SK-N-SH (cell line): ENCODE measurements around the gene PHF12. TPM values are rescaled to one million over a fixed set of nuclear protein-coding genes. Genes with fewer than 3 reads are reported as not detected.

Source experiments
- CTCF ChIA-PET: fragments of 300-600, 350-600 bp; formaldehyde crosslinking; extraction: SDS; loops from one replicate; lab custom pipeline; 2021; lab: Yijun Ruan, JAX
- POLR2A ChIA-PET: fragments of 350-600 bp; sonication (Branson Sonifier 250); formaldehyde crosslinking; extraction: SDS; loops from one replicate; lab custom pipeline; 2020; ENCODE audit warnings: antibody characterized with exemption, inconsistent platforms; lab: Yijun Ruan, JAX
- DNase-seq: peaks from one replicate; pipeline ENCODE4 v3.0.0; 2012
- H2AFZ ChIP-seq: fragments of 200-600 bp; sonication (generic); 2 replicates; pipeline ENCODE4 v1.8.1; 2016; ENCODE audit warnings: antibody characterized with exemption, mild to moderate bottlenecking, low read depth
- H3F3A ChIP-seq: fragments of 200-600 bp; sonication (generic); replicated peaks from 2 replicates; pipeline ENCODE3; 2016; ENCODE audit warnings: antibody characterized with exemption, mild to moderate bottlenecking; ENCODE audit not compliant: insufficient read depth
- H3K27ac ChIP-seq, 2 experiments: fragments of 200-500 bp in 1 of 2; fragments of 200-600 bp in 1 of 2; sonication (Bioruptor generic) in 1 of 2; sonication (generic), shearing (Covaris generic) in 1 of 2; 2 replicates each; pipeline versions ENCODE4 v1.5.1 to v1.6.1; 2014 to 2016; ENCODE audit warnings: low read depth in 2 of 2, inconsistent platforms in 1 of 2, low read length in 1 of 2, mild to moderate bottlenecking in 1 of 2, mixed read lengths in 1 of 2
- H3K27me3 ChIP-seq: fragments of 200-600 bp; sonication (generic), shearing (Covaris generic); 2 replicates; pipeline ENCODE4 v1.6.1; 2016; ENCODE audit warnings: mixed run types; ENCODE audit not compliant: insufficient read depth
- H3K36me3 ChIP-seq, 2 experiments: fragments of 200-500 bp in 1 of 2; fragments of 200-600 bp in 1 of 2; sonication (Bioruptor generic) in 1 of 2; sonication (generic) in 1 of 2; replicated peaks in 1 of 2; 2 replicates each; pipeline versions ENCODE3 to v1.5.1; 2014 to 2016; ENCODE audit warnings: low read length in 1 of 2, mild to moderate bottlenecking in 1 of 2; ENCODE audit not compliant: insufficient read depth in 2 of 2, control insufficient read depth in 1 of 2
- H3K4me1 ChIP-seq, 2 experiments: fragments of 200-500 bp in 1 of 2; fragments of 200-600 bp in 1 of 2; sonication (Bioruptor generic) in 1 of 2; sonication (generic), shearing (Covaris generic) in 1 of 2; 2 replicates each; pipeline versions ENCODE4 v1.5.1 to v1.6.1; 2014 to 2016; ENCODE audit warnings: low read depth in 1 of 2, low read length in 1 of 2, mixed run types in 1 of 2; ENCODE audit not compliant: insufficient read depth in 2 of 2, control insufficient read depth in 1 of 2
- H3K4me2 ChIP-seq: fragments of 200-600 bp; sonication (generic), shearing (Covaris generic); 2 replicates; pipeline ENCODE4 v1.6.1; 2017; ENCODE audit warnings: mixed run types
- H3K4me3 ChIP-seq, 2 experiments: fragments of 200-500 bp in 1 of 2; fragments of 200-600 bp in 1 of 2; sonication (Bioruptor generic) in 1 of 2; sonication (generic), shearing (Covaris generic) in 1 of 2; 2 replicates each; pipeline versions ENCODE4 v1.5.1 to v1.8.1; 2014 to 2016; ENCODE audit warnings: low read depth in 2 of 2, inconsistent platforms in 1 of 2, low read length in 1 of 2, mild to moderate bottlenecking in 1 of 2, mixed read lengths in 1 of 2, moderate library complexity in 1 of 2
- H3K79me2 ChIP-seq: fragments of 200-600 bp; sonication (generic); 2 replicates; pipeline ENCODE4 v1.8.1; 2017; ENCODE audit warnings: mild to moderate bottlenecking; ENCODE audit not compliant: insufficient read depth
- H3K9ac ChIP-seq: fragments of 200-600 bp; sonication (generic); 2 replicates; pipeline ENCODE4 v1.6.1; 2017; ENCODE audit warnings: mixed run types
- H3K9me2 ChIP-seq: fragments of 200-600 bp; sonication (generic); 2 replicates; pipeline ENCODE4 v1.6.1; 2017; ENCODE audit warnings: mixed run types
- H3K9me3 ChIP-seq: fragments of 200-600 bp; sonication (generic); 2 replicates; pipeline ENCODE4 v1.6.1; 2017; ENCODE audit warnings: mixed run types, mild to moderate bottlenecking, moderate library complexity
- H4K20me1 ChIP-seq: fragments of 200-600 bp; sonication (generic); 2 replicates; pipeline ENCODE4 v1.6.1; 2017; ENCODE audit warnings: mild to moderate bottlenecking, mixed run types; ENCODE audit not compliant: insufficient read depth
- EP300 ChIP-seq, 2 experiments: IDR thresholded peaks; 2 replicates each; pipeline versions ENCODE4 v1.4.0 to v1.6.1; 2012; ENCODE audit warnings: borderline replicate concordance in 1 of 2, low read depth in 1 of 2, low read length in 1 of 2
- FOXJ3 ChIP-seq: sonication (generic); formaldehyde crosslinking; IDR thresholded peaks from 2 replicates; pipeline ENCODE4 v1.5.1; 2020; ENCODE audit warnings: mild to moderate bottlenecking, missing genetic modification reagents
- GABPA ChIP-seq: IDR thresholded peaks from 2 replicates; pipeline ENCODE4 v1.4.0; 2012; ENCODE audit warnings: low read depth, mild to moderate bottlenecking
- GATA2 ChIP-seq: sonication (generic); formaldehyde crosslinking; IDR thresholded peaks from 2 replicates; pipeline ENCODE4 v1.5.0; 2020; ENCODE audit warnings: mild to moderate bottlenecking, missing genetic modification reagents
- MEF2A ChIP-seq: IDR thresholded peaks from 2 replicates; pipeline ENCODE4 v1.4.0; 2012; ENCODE audit warnings: low read depth, borderline replicate concordance
- NFIC ChIP-seq: IDR thresholded peaks from 2 replicates; pipeline ENCODE4 v1.4.0; 2012; ENCODE audit warnings: borderline replicate concordance
- NRF1 ChIP-seq: IDR thresholded peaks from 2 replicates; pipeline ENCODE4 v1.6.1; 2012; ENCODE audit warnings: low read depth, mild to moderate bottlenecking, low read length
- POLR2AphosphoS5 ChIP-seq: IDR thresholded peaks from 2 replicates; pipeline ENCODE4 v1.6.1; 2012; ENCODE audit warnings: low read depth, low read length
- RAD21 ChIP-seq: IDR thresholded peaks from 2 replicates; pipeline ENCODE4 v1.6.1; 2012; ENCODE audit warnings: mild to moderate bottlenecking, low read length
- RFX5 ChIP-seq: IDR thresholded peaks from 2 replicates; pipeline ENCODE4 v1.6.1; 2012; ENCODE audit warnings: mild to moderate bottlenecking, improper control_type of control experiment, low read length
- RXRA ChIP-seq: IDR thresholded peaks from 2 replicates; pipeline ENCODE4 v1.4.0; 2012; ENCODE audit warnings: low read depth, mild to moderate bottlenecking, borderline replicate concordance
- TAF1 ChIP-seq: IDR thresholded peaks from 2 replicates; pipeline ENCODE4 v1.6.1; 2012; ENCODE audit warnings: low read depth, mild to moderate bottlenecking, low read length, moderate library complexity, borderline replicate concordance
- TCF12 ChIP-seq: IDR thresholded peaks from 2 replicates; pipeline ENCODE4 v1.4.0; 2012
- TEAD4 ChIP-seq: IDR thresholded peaks from 2 replicates; pipeline ENCODE4 v1.4.0; 2012; ENCODE audit warnings: mild to moderate bottlenecking, borderline replicate concordance; ENCODE audit not compliant: insufficient read depth
- YY1 ChIP-seq: IDR thresholded peaks from 2 replicates; pipeline ENCODE4 v1.4.0; 2012; ENCODE audit warnings: low read depth, mild to moderate bottlenecking
- WGBS: methylation state at CpG from one replicate; pipeline ENCODE4 v1.1.6; 2017; ENCODE audit warnings: low lambda C conversion rate; 5-methylcytosine and 5-hydroxymethylcytosine counted together
- polyA plus RNA-seq, 3 experiments: library from polyadenylated mRNA; depleted of rRNA; stranded (reverse); fragments of >200 nt; gene quantifications; 2 replicates each; pipeline ENCODE4 v1.2.3, GENCODE V29; 2012
- TF ChIP-seq, protein P1 (sequence below): IDR thresholded peaks from 2 replicates; pipeline ENCODE4 v1.6.1; 2012; ENCODE audit warnings: mild to moderate bottlenecking, low read depth, low read length, moderate library complexity
- TF ChIP-seq, protein P2 (sequence below): fragments of 150-350 bp; IDR thresholded peaks from 2 replicates; pipeline ENCODE4 v1.6.1; 2017; ENCODE audit warnings: antibody characterized with exemption, low read length, low read depth, borderline replicate concordance
- TF ChIP-seq, protein P3 (sequence below): IDR thresholded peaks from 2 replicates; pipeline ENCODE4 v1.4.0; 2012; ENCODE audit warnings: low read depth
- TF ChIP-seq, protein P4 (sequence below): IDR thresholded peaks from 2 replicates; pipeline ENCODE4 v1.4.0; 2012; ENCODE audit warnings: low read depth, borderline replicate concordance

The PHF12 gene
- polyA plus RNA-seq, 1 of the 3 experiments (the other 2 are of a cell fraction), result 24.0 TPM

DNA sequence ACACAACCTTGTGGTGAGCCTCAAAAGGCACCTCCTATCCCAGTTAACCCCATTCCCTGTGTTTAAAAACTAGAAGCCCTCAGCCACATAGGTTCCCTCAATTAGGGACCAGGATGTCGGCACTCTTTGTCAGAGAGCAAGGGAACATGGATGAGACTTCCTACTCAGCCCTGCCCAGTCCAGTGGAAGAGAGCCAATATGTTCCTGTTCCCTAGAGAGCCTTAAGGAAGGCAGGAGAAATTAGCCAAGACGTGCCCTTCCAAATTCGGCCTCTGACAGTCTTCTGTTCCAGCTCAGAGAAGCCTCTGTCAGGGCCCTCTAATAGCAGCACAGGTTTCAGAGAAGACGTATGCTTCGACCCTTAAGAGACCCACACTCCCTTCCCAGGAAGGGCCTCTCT lies 33.9 kb downstream of the PHF12 start:
- Histone ChIP-seq H4K20me1 (no peaks in the 10 kb centered on the region), H3K4me1 (no peaks in the 10 kb centered on the region), H3K4me2 (no peak overlapping the region), H3K27me3 (no peaks in the 10 kb centered on the region), H2AFZ (no peak overlapping the region), H3K9ac (no peak overlapping the region), H3K9me2 (no peaks in the 10 kb centered on the region), H3K27ac (no peak overlapping the region), H3K4me3 (no peak overlapping the region), H3K36me3 (peaks cover 70 to 82% of the 10 kb centered on the region in 2 experiments), H3F3A (peaks cover 17% of the 10 kb centered on the region), H3K9me3 (no peaks in the 10 kb centered on the region), H3K79me2 (peaks cover 29% of the 10 kb centered on the region; the same call in 1 of the 2 replicates)
- POLR2A ChIA-PET, result no interaction called here
- no peak for DNase-seq
- CTCF ChIA-PET, result interaction anchor here (0.7 to 5.2 kb wide), 16 partner anchors 10 to 199 kb away, joined by 3 to 44 read pairs (median 8); partner anchors contain the start of genes FLOT2, NEK8 and TLCD1
- TF ChIP-seq GABPA, result no peak
- TF ChIP-seq EP300 (IDR thresholded peaks at IDR 0.05; ENCODE audit: borderline replicate concordance in 1 of 2, low read depth in 1 of 2, low read length in 1 of 2), result no peak
- no peak for TF ChIP-seq NFIC
- TF ChIP-seq RFX5, result no peak
- no peak for TF ChIP-seq MEF2A
- no peak for TF ChIP-seq RAD21
- TF ChIP-seq, protein P1, sequence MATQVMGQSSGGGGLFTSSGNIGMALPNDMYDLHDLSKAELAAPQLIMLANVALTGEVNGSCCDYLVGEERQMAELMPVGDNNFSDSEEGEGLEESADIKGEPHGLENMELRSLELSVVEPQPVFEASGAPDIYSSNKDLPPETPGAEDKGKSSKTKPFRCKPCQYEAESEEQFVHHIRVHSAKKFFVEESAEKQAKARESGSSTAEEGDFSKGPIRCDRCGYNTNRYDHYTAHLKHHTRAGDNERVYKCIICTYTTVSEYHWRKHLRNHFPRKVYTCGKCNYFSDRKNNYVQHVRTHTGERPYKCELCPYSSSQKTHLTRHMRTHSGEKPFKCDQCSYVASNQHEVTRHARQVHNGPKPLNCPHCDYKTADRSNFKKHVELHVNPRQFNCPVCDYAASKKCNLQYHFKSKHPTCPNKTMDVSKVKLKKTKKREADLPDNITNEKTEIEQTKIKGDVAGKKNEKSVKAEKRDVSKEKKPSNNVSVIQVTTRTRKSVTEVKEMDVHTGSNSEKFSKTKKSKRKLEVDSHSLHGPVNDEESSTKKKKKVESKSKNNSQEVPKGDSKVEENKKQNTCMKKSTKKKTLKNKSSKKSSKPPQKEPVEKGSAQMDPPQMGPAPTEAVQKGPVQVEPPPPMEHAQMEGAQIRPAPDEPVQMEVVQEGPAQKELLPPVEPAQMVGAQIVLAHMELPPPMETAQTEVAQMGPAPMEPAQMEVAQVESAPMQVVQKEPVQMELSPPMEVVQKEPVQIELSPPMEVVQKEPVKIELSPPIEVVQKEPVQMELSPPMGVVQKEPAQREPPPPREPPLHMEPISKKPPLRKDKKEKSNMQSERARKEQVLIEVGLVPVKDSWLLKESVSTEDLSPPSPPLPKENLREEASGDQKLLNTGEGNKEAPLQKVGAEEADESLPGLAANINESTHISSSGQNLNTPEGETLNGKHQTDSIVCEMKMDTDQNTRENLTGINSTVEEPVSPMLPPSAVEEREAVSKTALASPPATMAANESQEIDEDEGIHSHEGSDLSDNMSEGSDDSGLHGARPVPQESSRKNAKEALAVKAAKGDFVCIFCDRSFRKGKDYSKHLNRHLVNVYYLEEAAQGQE, result no peak
- TF ChIP-seq RXRA, result no peak
- no peak for TF ChIP-seq TAF1
- TF ChIP-seq, protein P2, sequence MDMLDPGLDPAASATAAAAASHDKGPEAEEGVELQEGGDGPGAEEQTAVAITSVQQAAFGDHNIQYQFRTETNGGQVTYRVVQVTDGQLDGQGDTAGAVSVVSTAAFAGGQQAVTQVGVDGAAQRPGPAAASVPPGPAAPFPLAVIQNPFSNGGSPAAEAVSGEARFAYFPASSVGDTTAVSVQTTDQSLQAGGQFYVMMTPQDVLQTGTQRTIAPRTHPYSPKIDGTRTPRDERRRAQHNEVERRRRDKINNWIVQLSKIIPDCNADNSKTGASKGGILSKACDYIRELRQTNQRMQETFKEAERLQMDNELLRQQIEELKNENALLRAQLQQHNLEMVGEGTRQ, result no peak
- no peak for TF ChIP-seq YY1
- no peak for TF ChIP-seq TCF12
- TF ChIP-seq, protein P3, sequence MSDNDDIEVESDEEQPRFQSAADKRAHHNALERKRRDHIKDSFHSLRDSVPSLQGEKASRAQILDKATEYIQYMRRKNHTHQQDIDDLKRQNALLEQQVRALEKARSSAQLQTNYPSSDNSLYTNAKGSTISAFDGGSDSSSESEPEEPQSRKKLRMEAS, result no peak
- WGBS, result 98% methylated on average over 5 of the region's 5 CpGs

DNA sequence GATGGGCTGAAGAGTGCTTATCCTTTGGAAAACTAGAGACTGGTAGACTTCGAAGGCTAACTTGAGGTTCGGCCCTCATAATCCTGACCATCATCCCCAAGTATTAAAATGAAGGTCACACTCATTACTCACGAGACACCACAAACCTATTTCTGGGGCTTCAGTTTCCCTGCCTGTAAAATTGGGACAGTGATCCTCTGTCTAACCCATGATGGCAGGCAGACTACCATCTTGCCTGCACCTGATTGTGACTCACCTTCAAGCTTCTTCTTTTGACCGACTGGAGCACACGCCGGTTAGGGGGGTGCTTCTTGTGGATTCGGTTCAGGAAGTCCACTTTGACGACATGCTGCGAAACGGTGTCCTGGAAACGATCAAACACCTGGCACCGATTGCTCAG lies 34.3 kb downstream of the PHF12 start:
- WGBS, result 92% methylated on average over 12 of the region's 12 CpGs
- CTCF ChIA-PET, result interaction anchor here (0.6 to 5.2 kb wide), 21 partner anchors 10 to 593 kb away, joined by 3 to 44 read pairs (median 5); partner anchors contain the start of genes FLOT2, NEK8 and TLCD1

More for the DNA sequence above, 34.3 kb downstream of the PHF12 start:
- no peaks in the 10 kb centered on the region for H3K9me2 ChIP-seq
- DNase-seq, result no peak
- POLR2A ChIA-PET, result no interaction called here
- no peaks in the 10 kb centered on the region for H4K20me1 ChIP-seq
- H3K9ac ChIP-seq, result no peak overlapping the region
- no peak overlapping the region for H3K4me3 ChIP-seq
- H3K27ac ChIP-seq, result no peak overlapping the region
- peaks cover 24% of the 10 kb centered on the region; the same call in 1 of the 2 replicates for H3K79me2 ChIP-seq
- H3F3A ChIP-seq, result peaks cover 17% of the 10 kb centered on the region
- TF ChIP-seq RXRA, result no peak
- TF ChIP-seq TEAD4, result no peak
- TF ChIP-seq NRF1, result no peak
- no peak for TF ChIP-seq FOXJ3 (CRISPR knock-in tag)
- TF ChIP-seq, protein P3, result no peak
- no peak for TF ChIP-seq GATA2
- TF ChIP-seq POLR2AphosphoS5, result no peak
- TF ChIP-seq, protein P4, sequence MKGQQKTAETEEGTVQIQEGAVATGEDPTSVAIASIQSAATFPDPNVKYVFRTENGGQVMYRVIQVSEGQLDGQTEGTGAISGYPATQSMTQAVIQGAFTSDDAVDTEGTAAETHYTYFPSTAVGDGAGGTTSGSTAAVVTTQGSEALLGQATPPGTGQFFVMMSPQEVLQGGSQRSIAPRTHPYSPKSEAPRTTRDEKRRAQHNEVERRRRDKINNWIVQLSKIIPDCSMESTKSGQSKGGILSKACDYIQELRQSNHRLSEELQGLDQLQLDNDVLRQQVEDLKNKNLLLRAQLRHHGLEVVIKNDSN, result no peak
- no peak for TF ChIP-seq RFX5
- TF ChIP-seq TCF12, result no peak
- no peak for TF ChIP-seq EP300 (IDR thresholded peaks at IDR 0.05; ENCODE audit: borderline replicate concordance in 1 of 2, low read depth in 1 of 2, low read length in 1 of 2)
- TF ChIP-seq, all 33 proteins: peak for 0
- no peak overlapping the region for H2AFZ ChIP-seq
- H3K4me1 ChIP-seq, result no peaks in the 10 kb centered on the region
- no peaks in the 10 kb centered on the region for H3K27me3 ChIP-seq
- H3K4me2 ChIP-seq, result no peak overlapping the region
- H3K9me3 ChIP-seq, result no peaks in the 10 kb centered on the region
- peaks cover 74 to 82% of the 10 kb centered on the region in 2 experiments for H3K36me3 ChIP-seq
